Heart right ventricle (tissue), 16 donors: ENCODE measurements around the gene KRTCAP3. TPM values are rescaled to one million over a fixed set of nuclear protein-coding genes. Genes with fewer than 3 reads are reported as not detected.

Experiments used
- ATAC-seq, 8 donors: fragments of 200-7000 bp; cut with Tn5 transposase; one replicate each; pipeline ENCODE4 v1.9.1; 2020; ENCODE audit warnings: mild to moderate bottlenecking in 8 of 8, moderate library complexity in 8 of 8, moderate number of reproducible peaks in 1 of 8
- DNase-seq, 2 donors: peaks; one replicate each; pipeline ENCODE4 v3.0.0-alpha.2; 2020
- H3K27ac ChIP-seq, 10 donors: fragments of 200-600 bp; sonication (generic) in 2 of 10; one replicate each; pipeline versions ENCODE4 v1.5.0 to v1.8.0; 2020 to 2022; ENCODE audit warnings: mild to moderate bottlenecking in 3 of 10
- H3K27me3 ChIP-seq, 7 donors: fragments of 200-600 bp; one replicate each; pipeline ENCODE4 v1.8.0; 2021 to 2022; ENCODE audit warnings: mild to moderate bottlenecking in 2 of 7
- H3K36me3 ChIP-seq, 9 donors: fragments of 200-600 bp; sonication (generic) in 1 of 9; one replicate each; pipeline versions ENCODE4 v1.5.0 to v1.8.0; 2020 to 2022; ENCODE audit warnings: mild to moderate bottlenecking in 2 of 9
- H3K4me1 ChIP-seq, 9 donors: fragments of 200-600 bp; sonication (generic) in 1 of 9; one replicate each; pipeline versions ENCODE4 v1.5.0 to v1.8.0; 2020 to 2022; ENCODE audit warnings: mild to moderate bottlenecking in 4 of 9
- H3K4me3 ChIP-seq, 10 donors: fragments of 200-600 bp; sonication (generic) in 2 of 10; one replicate each; pipeline versions ENCODE4 v1.5.0 to v1.8.0; 2020 to 2022; ENCODE audit warnings: mild to moderate bottlenecking in 7 of 10, moderate library complexity in 2 of 10
- H3K9me3 ChIP-seq, 11 donors: fragments of 200-600 bp in 10 of 11; sonication (generic) in 2 of 11; one replicate each; pipeline versions ENCODE4 v1.5.0 to v1.8.0; 2013 to 2022; ENCODE audit warnings: mild to moderate bottlenecking in 2 of 11, control low read depth in 1 of 11, moderate library complexity in 1 of 11
- WGBS, 2 donors: extraction: QIAGEN DNeasy Blood & Tissue Kit; methylation state at CpG; one replicate each; pipeline ENCODE4 v1.1.7; 2013; ENCODE audit warnings: inconsistent platforms in 1 of 2; 5-methylcytosine and 5-hydroxymethylcytosine counted together
- intact Hi-C, 10 donors: fragments of 100-400 bp; cut with DNase I; formaldehyde crosslinking; loops; one replicate each; pipeline versions ENCODE4 v1.11.1 to v1.14.2; 2022
- polyA plus RNA-seq, 2 donors: library from polyadenylated mRNA; stranded (reverse); fragments of 200-250 nt; gene quantifications; one replicate each; pipeline ENCODE4 v1.2.3, GENCODE V29; 2013
- total RNA-seq, 10 donors: library from RNA; stranded (reverse); fragmentation: NEBNext Ultra II Directional in 3 of 10; extraction: Animal tissue kit (Norgen Biotek cat#: 25700) in 3 of 10; gene quantifications; one replicate each; pipeline versions ENCODE4 v1.2.1 to v1.2.4, GENCODE V29; 2021 to 2023
- TF ChIP-seq, protein P1 (sequence below), 9 donors: fragments of 200-600 bp; sonication (generic) in 2 of 9; IDR thresholded peaks; one replicate each; pipeline versions ENCODE4 v1.5.0 to v1.8.0; 2021 to 2022; ENCODE audit warnings: antibody characterized with exemption in 9 of 9, mild to moderate bottlenecking in 5 of 9, moderate library complexity in 1 of 9
- donor health status: Arrhythmogenic right ventricular cardiomyopathy.
- donor health status: ischemic (EF 13 %, LVEDD 7.1; RV severe dilation, severe dysfunction).
- donor health status: healthy with polysubstance abuse.
- donor health status: DM: no; HTN: yes; CAD: no.
- donor health status: DM: no; HTN: no; CAD: no.
- donor health status: ischemic (EF 25% LVEDD 6.9; RV normal size, moderate dysfunction).
- donor health status: ischemic (EF 25% LVEDD 5.7; RV mildly dilated, moderate dysfunction).
- donor health status: healthy.
- donor health status: DM: yes; HTN: yes; CAD: no.
- donor health status: Ischemic cardiomyopathy.
- donor health status: ischemic (EF 35%, LVEDD 5.7; RV mildly dilated, moderate dysfunction).
- donor health status: nonischemic (EF 11% LVEDD 7.7; RV severe dilation, severe dysfunction).
- donor health status: DM: yes; HTN: yes; CAD: no.
- donor health status: PGD.
- donor health status: ischemic (EF 29% LVEDD 5.4; RV normal size, mild dysfunction).
- donor health status: nonischemic (EF 23%, LVEDD 6.1; RV moderate dilation, normal function).

The KRTCAP3 gene
- total and polyA plus RNA-seq, 12 donors = 0.23 to 0.85 (median 0.51) TPM; not detected in 4

DNA sequence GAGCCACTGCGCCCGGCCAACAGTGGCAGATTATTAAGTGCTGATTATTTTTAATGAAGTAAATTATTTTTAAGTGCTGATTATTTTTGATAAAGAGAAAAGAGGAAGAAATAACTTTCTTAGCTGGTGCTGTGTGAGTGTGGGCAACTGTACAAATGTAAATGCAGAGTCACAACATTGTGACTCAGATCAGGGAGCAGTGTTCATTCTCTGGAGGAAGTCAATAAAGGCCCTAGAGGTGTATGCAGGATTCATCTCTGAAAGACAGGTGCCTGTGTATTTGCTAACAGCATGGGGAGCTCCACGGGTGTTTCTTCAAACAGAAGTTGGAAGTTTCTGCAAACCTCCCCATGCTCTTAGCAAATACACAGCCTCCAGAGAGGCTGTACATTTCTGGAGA lies 6.2 kb downstream of the KRTCAP3 start:
- no peak overlapping the region for H3K27ac ChIP-seq
- H3K36me3 ChIP-seq = peaks cover 0 to 96% (median 35%) of the 10 kb centered on the region in 9 donors
- TF ChIP-seq, protein P1, sequence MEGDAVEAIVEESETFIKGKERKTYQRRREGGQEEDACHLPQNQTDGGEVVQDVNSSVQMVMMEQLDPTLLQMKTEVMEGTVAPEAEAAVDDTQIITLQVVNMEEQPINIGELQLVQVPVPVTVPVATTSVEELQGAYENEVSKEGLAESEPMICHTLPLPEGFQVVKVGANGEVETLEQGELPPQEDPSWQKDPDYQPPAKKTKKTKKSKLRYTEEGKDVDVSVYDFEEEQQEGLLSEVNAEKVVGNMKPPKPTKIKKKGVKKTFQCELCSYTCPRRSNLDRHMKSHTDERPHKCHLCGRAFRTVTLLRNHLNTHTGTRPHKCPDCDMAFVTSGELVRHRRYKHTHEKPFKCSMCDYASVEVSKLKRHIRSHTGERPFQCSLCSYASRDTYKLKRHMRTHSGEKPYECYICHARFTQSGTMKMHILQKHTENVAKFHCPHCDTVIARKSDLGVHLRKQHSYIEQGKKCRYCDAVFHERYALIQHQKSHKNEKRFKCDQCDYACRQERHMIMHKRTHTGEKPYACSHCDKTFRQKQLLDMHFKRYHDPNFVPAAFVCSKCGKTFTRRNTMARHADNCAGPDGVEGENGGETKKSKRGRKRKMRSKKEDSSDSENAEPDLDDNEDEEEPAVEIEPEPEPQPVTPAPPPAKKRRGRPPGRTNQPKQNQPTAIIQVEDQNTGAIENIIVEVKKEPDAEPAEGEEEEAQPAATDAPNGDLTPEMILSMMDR (IDR thresholded peaks at IDR 0.05) = no peak
- H3K9me3 ChIP-seq = no peaks in the 10 kb centered on the region
- no peak for DNase-seq
- ATAC-seq = no peak
- intact Hi-C loops = no loop called here
- H3K27me3 ChIP-seq = no peaks in the 10 kb centered on the region
- no peaks in the 10 kb centered on the region for H3K4me1 ChIP-seq
- 54 to 90% methylated on average over 3 of the region's 3 CpGs for WGBS, 2 donors
- no peak overlapping the region for H3K4me3 ChIP-seq

DNA sequence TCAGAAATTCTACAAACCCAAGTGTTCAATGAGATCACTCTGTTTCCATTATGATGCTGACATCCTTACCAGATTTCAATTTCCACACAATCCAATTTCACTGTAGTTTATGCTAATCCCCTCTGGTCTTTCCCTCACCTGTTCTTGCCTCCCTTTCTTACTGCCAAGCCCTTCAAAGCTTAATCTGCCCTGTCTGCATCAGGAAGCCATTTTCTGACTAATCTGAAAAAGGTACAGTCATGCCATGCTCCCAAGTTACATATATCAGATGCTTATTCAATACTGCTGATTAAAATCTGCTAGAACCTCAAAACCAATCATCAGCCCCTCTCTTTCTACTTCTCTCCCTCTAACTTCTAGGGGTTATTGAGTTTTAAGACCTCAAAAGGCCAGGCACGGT lies 8.9 kb downstream of the KRTCAP3 start:
- Histone ChIP-seq H3K27ac (no peak overlapping the region), H3K4me1 (no peaks in the 10 kb centered on the region), H3K4me3 (no peak overlapping the region), H3K9me3 (no peaks in the 10 kb centered on the region), H3K36me3 (peaks cover 0 to 99% (median 52%) of the 10 kb centered on the region in 9 donors), H3K27me3 (no peaks in the 10 kb centered on the region)
- WGBS, 2 donors = 42 to 100% methylated on average over 1 of the region's 1 CpG
- intact Hi-C loops = no loop called here
- ATAC-seq (no peak), DNase-seq (no peak)
- TF ChIP-seq, protein P1 (IDR thresholded peaks at IDR 0.05) = no peak

DNA sequence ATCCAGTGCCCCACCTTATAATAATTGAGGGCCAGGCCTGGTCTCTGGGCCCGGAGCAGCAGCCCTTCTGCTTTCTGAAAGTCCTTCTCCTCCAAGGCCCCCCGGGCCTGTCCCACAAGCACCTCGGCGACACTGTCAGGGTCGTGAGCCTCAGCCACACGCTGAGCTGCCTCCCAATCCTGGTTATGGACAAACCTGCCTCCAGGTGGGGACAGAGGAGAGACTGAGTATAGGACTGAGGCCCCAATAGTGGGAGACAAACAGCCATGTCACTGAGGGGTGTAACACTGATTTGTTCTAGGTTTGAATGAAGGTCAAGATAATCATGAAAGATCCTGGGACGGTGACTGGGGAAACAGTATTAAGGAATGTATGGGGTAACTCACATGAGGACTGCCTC lies 11.8 kb downstream of the KRTCAP3 start:
- TF ChIP-seq, protein P1 (IDR thresholded peaks at IDR 0.05) = no peak
- H3K9me3 ChIP-seq = no peaks in the 10 kb centered on the region
- H3K36me3 ChIP-seq = peaks cover 0 to 100% (median 75%) of the 10 kb centered on the region in 9 donors
- no peaks in the 10 kb centered on the region for H3K4me1 ChIP-seq
- no peak overlapping the region for H3K4me3 ChIP-seq
- intact Hi-C loops = no loop called here
- no peaks in the 10 kb centered on the region for H3K27me3 ChIP-seq
- ATAC-seq = no peak
- DNase-seq = no peak
- H3K27ac ChIP-seq = no peak overlapping the region
- WGBS, 2 donors = 85 to 95% methylated on average over 7 of the region's 7 CpGs

DNA sequence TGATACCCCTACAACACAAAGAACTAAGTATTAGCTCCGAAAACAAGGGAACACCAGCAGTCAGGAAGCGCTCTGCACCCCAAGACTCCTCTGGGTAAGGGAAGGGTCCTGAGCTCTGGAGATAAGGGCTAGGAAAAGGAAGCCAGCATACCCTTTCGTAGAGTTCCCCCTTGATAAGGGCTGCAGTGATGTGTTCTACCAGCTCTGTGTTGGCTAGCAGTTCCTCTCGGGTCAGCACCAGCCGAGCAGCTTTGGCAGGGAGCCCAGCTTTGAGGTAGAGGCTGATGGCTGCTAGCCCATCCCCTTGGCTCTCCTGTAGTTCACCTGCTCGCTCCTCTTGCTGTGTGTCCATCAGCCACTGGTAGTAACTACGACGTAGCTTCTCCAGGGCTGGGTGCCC lies 18.9 kb downstream of the KRTCAP3 start:
- Histone ChIP-seq H3K27me3 (no peaks in the 10 kb centered on the region), H3K4me3 (no peak overlapping the region), H3K9me3 (no peaks in the 10 kb centered on the region), H3K27ac (no peak overlapping the region), H3K36me3 (peaks cover 0 to 90% (median 43%) of the 10 kb centered on the region in 9 donors), H3K4me1 (no peaks in the 10 kb centered on the region)
- 64 to 68% methylated on average over 8 of the region's 8 CpGs for WGBS, 2 donors
- peak in 5 of 8 donors; percentile 47 to 75 (median 63) for ATAC-seq
- intact Hi-C loops = no loop called here
- TF ChIP-seq, protein P1 (IDR thresholded peaks at IDR 0.05) = no peak
- DNase-seq = peak; percentile 19 to 27
